Posterior vena cava (tissue), 2 donors: ENCODE results near the gene SULT1A3. TPM values are rescaled to one million over a fixed set of nuclear protein-coding genes. Genes with fewer than 3 reads are reported as not detected.
"Not testable (repeated sequence)": the region's sequence is repeated elsewhere in the genome, so short reads cannot be mapped to it uniquely, and the experiment has no call there.

ENCODE experiments used
- DNase-seq: peaks from one replicate; pipeline ENCODE4 v3.0.0-alpha.2; 2020; ENCODE audit warnings: low spot score
- intact Hi-C, 2 donors: fragments of 100-400 bp; cut with DNase I; formaldehyde crosslinking; loops; one replicate each; pipeline versions ENCODE4 v1.14.1 to v1.14.2; 2022 to 2023
- total RNA-seq, 2 donors: library from RNA; stranded (reverse); fragmentation: NEBNext Ultra II Directional; extraction: Animal tissue kit (Norgen Biotek cat#: 25700); gene quantifications; one replicate each; pipeline ENCODE4 v1.2.1, GENCODE V29; 2021
- donor health status: DM: yes; HTN: yes; CAD: no.
- donor health status: DM: yes; HTN: yes; CAD: no.

SULT1A3 gene
- total RNA-seq, 2 donors from 2014 or later, result 10.0 to 12.9 TPM

DNA sequence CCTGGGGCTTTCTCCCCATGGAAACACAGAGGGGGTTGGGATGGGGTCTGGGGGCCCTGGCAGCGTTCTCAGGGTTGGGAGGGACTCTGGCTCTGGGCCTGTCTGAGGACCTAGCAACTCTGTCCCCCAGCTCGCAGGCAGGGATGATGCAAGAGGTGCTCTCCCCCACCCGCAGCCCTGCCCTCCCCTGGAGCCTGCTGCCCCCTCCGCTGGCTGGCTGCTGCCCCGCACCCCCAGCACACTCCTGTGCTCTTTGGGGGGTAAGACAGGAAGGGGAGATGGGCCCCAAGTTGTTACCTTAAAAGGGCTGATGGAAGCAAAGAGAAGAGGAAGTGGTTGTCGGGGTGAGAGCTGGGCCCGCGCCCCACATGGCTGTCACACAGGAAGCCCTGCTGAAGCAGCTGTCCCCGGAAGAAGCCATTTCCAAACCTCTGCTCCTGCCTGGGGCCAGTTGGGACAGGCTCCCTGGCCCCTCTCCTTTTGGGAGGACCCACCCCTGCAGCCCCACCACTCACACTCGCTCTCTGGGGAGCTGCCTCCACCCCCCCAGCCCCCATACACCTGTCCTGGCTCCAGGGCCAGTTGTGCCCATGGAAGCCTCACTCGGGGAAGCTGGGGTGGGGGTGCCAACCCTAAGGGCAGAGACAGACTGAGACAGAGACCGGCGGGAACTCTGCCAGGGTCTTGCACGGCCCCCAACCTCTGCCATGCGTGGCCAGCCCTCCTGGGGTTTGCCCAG is 13.2 kb upstream of the SULT1A3 start:
- DNase-seq, result peak; percentile 85
- intact Hi-C loops, result no loop called here

DNA sequence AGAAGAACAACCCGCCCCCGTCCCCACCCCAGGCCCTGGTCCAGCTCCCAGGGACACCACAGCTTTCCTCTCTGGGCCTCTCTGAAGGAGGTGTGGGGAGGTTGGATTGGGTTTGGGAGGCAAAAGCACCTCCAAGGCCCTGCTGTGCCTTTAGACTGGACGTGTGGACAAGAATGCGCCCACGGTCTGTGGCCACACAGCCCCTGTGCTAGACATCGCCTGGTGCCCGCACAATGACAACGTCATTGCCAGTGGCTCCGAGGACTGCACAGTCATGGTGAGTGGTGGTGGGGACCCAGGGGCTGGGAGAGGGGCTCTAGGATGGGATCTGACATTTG is 12.6 kb upstream of the SULT1A3 start:
- intact Hi-C loops, result no loop called here
- DNase-seq, result no peak

DNA sequence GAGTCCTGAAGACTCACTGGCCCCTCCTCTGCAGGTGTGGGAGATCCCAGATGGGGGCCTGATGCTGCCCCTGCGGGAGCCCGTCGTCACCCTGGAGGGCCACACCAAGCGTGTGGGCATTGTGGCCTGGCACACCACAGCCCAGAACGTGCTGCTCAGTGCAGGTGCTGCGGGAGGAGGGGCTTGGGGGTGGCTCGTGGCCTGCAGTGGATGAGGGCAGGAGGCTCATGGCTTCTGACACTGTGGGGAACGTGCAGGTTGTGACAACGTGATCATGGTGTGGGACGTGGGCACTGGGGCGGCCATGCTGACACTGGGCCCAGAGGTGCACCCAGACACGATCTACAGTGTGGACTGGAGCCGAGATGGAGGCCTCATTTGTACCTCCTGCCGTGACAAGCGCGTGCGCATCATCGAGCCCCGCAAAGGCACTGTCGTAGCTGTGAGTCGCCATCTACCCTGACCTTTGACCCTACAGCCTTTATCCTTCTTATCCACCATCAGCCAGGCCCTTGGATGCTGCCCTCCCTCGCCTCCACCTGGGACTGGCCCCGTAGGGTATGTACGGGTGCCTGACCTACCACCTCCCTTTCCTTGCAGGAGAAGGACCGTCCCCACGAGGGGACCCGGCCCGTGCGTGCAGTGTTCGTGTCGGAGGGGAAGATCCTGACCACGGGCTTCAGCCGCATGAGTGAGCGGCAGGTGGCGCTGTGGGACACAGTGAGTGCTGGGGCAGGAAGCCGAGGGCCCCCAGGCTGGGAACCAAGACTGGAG is 12.1 kb upstream of the SULT1A3 start:
- peak; percentile 93 for DNase-seq
- intact Hi-C loops, result no loop called here

DNA sequence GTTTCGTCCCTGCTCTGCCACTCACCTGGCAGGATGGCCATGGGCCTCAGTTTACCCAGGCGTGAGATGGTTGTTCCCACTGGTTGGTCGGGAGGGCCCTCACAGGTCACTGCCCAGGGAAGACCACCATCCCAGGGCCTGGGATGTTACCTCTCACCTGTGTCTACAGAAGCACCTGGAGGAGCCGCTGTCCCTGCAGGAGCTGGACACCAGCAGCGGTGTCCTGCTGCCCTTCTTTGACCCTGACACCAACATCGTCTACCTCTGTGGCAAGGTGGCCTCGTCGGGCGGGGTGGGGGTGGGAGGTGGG is 11.5 kb upstream of the SULT1A3 start:
- intact Hi-C loops, result no loop called here
- DNase-seq, result no peak

DNA sequence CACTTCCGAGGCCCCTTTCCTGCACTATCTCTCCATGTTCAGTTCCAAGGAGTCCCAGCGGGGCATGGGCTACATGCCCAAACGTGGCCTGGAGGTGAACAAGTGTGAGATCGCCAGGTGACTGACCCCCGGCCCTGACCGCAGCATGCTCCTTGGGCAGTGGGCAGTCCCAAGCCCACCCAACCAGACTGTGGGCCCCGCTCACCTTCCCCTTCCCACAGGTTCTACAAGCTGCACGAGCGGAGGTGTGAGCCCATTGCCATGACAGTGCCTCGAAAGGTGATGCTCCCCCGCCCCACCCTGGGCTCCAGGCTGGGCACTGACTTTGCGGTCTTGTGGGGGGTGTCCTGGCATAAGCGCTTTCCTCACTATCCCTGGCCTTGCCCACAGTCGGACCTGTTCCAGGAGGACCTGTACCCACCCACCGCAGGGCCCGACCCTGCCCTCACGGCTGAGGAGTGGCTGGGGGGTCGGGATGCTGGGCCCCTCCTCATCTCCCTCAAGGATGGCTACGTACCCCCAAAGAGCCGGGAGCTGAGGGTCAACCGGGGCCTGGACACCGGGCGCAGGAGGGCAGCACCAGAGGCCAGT is 11.0 kb upstream of the SULT1A3 start:
- intact Hi-C loops, result no loop called here
- peak; percentile 77 for DNase-seq

DNA sequence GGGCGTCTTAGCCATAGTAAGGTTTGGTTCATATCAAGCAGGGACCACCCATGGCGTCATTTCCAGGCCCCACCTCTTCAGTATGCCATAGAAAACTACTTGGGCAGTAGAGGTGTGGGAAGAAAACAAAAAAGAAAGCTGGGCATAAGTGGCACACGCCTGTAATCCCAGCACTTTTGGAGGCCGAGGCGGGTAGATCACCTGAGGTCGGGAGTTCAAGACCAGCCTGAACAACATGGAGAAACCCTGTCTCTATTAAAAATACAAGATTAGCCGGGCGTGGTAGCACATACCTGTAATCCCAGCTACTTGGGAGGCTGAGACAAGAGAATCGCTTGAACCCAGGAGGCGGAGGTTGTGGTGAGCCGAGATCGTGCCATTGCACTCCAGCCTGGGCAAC is 7.9 kb upstream of the SULT1A3 start:
- intact Hi-C loops, result not testable (repeated sequence)
- peak; percentile 17 for DNase-seq

DNA sequence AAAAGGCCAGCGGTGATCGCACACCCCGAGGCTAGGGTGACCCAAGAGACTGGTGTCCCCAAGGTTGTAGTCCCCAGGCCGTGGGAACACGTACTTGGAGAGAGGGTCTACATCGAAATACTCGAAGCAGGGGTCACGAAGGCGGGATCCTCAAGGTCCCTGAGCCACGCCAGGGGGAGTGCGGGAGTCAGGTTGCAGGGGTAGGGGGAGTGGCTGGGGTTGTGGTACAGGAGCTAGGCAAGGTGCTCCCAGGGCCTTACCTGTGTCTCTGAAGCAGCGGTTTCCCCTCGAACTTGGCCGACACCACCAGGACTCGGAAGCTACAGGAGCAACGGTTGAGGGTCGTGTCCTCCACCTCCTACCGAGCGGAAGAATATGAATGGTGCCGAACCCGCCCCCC is 6.0 kb upstream of the SULT1A3 start:
- intact Hi-C loops, DNase-seq: not testable (repeated sequence)

DNA sequence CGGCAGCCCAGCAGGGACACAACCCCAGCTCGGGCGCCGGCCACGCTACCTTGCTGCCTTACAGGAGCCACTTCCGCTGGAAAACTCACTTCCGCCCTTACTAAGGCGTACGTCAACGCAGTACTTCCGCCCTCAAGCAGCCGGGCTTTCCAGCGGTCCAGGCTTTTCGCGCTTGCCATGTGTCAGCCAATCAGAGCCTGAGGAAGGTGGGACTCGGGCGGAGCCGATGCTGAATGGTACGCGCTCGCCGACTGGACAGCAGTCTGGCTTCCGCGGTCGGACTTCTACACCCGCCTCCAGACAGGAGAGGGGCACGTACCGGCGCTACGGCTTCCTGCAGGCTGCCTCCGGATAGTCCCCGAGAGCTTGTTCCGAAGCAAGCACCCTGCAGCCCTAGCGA is 5.4 kb upstream of the SULT1A3 start, which contains the start of the genes BOLA2B and SLX1A:
TSS of gene BOLA2B (minus strand) at position 52 of the 400 bp plus-strand sequence. CDS start 71 bp downstream, outside the sequence.
TSS of gene SLX1A (plus strand) at position 261 of the 400 bp plus-strand sequence. CDS start 210 bp downstream, outside the sequence.
- intact Hi-C loops, DNase-seq: not testable (repeated sequence)

DNA sequence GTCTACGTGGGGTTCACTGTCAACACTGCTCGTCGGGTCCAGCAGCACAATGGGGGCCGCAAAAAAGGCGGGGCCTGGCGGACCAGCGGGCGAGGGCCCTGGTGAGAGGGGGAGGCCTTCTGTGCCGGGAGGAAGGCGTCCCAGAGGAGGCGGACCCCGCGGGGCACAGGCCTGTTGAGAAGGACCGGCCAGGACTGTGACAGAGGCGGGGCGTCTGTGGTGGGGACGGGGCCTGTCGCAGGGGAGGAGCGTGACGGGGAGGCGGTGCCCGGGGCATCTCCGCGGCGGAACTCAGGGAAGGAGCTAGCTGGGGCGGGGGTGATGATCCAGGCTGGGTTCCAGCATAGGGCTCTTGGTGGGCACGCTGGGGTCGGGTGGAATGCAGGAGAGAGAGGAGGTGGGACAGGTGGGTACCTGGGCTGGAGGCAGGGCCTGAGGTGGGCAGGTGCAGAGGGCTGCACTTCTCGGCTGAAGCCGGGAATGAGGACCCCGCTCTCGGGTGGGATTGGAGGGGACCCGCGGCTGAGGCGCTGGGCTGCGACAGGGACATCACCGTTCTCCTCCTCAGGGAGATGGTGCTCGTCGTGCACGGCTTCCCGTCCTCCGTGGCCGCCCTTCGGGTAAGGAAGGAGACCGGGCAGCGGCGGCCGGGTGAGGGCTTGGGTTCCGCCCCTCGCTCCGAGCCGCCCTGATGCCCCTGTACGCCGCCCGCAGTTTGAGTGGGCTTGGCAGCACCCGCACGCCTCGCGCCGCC is 4.7 kb upstream of the SULT1A3 start:
- intact Hi-C loops, result not testable (repeated sequence)
- peak; percentile 81 for DNase-seq

DNA sequence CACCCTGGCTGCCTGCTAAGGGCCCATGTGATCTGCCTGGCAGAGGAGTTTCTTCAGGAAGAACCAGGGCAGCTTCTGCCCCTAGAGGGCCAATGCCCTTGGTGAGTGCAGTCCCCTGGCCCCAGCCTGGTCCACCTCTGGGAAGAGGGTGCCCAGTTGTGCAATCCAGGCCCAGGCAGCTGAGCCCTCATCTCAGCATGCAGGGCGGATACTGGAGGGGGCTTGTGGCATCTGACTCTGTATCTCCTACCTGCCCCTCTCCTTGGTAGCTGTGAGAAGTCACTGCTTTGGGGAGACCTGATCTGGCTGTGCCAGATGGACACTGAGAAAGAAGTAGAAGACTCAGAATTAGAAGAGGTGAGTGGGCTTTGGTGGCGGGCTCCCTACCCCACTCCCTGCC is 2.1 kb upstream of the SULT1A3 start:
- intact Hi-C loops, result not testable (repeated sequence)
- DNase-seq, result peak; percentile 10

DNA sequence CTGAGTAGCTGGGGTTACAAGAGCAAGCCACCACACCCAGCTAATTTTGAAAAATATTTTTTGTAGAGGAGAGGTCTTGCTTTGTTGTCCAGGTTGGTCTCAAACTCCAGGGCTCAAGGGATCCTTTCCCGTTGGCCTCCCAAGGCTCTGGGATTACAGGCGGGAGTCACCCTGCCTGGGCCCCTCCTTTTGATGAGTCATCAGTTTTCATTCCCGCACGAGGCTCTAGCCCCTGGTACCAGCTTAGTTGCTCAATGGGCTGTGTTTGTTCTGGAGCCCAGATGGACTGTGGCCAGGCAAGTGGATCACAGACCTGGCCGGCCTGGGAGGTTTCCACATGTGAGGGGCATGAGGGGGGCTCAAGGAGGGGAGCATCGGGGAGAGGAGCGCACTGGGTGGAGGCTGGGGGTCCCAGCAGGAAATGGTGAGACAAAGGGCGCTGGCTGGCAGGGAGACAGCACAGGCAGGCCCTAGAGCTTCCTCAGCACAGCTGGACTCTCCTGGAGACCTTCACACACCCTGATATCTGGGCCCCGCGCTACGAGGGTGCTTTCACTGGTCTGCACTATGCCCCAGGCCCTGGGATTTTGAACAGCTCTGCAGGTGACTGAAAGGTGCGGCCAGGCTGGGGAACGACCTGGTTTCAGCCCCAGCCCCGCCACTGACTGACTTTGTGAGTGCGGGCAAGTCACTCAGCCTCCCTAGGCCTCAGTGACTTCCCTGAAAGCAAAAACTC is 721 bp downstream of the SULT1A3 start:
- DNase-seq, intact Hi-C loops: not testable (repeated sequence)

DNA sequence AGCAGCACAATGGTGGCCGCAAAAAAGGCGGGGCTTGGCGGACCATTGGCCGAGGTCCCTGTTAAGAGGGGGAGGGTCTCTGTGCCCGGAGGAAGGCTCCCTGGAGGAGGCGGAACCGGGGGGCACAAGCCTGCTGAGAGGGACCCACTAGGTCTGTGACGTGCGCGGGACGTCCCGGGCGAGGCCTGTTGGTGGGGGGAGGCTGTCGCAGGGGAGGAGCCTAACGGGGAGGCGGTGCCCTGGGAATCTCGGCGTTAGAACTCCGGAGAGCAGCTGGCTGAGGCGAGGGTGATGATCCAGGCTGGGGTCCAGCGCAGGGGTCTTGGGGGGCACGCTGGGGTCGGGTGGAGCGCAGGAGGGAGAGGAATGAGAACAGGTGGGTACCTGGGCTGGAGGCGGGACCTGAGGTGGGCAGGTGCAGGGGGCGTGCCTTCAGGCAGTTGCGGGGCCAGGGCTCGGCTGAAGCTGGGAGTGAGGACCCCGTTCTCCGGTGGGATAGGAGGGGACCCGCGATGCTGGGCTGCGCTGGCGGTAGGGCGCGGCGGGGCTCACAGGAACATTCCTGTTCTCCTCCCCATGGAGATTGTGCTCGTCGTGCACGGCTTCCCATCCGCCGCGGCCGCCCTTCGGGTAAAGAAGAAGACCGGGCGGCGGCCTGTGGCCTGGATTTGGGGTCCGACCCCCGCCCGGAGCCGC is 6.6 kb downstream of the SULT1A3 start:
- peak; percentile 78 for DNase-seq
- intact Hi-C loops, result not testable (repeated sequence)

DNA sequence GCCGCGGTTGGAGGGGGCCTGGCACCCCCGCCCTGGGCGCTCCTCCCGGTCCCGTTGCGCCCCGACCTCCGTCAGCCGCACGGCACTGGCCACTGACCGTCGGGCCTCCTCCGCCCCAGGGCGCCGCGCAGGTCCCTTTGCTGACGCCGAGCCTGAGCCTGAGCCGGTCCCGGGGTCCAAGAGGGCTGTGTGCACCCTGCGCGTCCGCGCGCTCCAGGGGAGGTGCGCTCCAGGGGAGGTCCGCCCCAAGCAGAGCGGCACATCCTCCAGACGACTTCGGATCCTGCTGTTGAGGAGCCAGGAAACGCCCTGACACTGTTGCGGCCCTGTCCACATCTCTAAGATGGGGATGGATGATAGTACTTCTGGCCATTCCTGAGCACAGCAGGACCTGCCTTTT is 7.2 kb downstream of the SULT1A3 start:
- DNase-seq, intact Hi-C loops: not testable (repeated sequence)

DNA sequence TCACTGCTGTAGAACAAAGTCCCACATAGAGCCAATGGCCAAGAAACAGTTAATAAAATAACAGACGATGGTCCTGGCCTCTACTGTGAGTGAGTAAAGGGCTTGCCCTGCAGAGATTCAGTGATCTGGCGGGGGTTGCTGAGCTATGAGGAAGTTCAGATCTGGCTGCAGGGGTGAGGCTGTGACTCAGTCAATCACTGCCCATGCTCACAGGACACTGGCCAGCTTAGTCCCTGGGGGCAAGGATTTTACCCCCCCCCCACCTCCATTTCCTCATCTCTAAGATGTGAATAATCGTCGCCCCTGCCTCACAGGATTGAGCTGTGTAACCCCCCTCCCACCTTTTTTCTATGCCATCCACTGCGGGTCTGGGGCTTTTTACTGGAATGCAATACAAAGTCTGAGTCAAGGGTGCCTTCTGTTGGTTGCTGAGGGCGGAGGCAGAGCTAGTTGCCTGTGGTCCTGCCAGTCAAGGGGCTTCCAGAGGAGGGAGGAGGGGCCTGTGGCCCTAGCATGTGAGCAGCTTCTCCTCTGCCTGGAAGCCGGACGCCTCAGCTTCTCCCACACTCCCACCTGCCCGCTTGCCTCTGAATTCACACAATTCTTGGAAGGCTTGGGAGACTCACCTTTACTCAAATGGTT is 8.1 kb downstream of the SULT1A3 start:
- DNase-seq, result peak; percentile 43
- intact Hi-C loops, result not testable (repeated sequence)

DNA sequence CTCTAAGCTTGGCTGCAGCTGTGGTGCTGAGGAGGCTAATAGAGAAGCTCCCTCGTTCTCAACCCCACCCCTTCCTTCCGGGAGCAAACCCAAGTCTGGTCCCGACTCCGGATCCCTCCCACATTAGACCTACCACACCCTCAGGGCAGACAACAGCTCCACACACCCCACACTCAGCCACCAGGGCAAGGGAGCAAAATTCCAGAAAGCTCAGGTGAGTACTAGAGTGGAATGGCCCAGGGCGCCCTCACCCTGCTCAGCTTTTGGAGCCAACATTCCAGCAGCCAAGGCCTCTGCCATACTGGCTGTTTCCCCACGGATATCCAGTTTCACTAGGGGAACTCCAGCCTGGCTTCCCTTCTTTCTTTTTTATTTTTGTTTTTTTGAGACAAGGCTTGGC is 10.0 kb downstream of the SULT1A3 start:
- intact Hi-C loops, DNase-seq: not testable (repeated sequence)

DNA sequence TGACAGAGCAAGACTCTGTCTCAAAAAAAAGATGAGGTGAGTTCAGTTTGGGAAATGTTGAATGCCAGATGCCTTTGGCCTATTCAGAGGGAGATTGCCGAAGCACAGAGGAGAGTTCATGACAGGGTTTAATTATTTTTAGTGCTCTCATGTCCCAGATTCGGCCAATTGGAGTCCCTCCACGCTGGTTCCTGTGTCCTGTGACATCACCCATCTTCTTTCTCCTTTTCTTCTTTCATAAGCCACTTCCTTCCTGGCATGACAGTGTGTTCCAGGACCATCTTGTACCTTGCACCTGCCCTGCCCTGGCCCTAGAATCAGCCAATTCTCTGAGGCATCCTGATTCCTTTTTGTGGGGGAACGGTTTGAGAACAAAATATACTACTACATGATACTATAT is 12.4 kb downstream of the SULT1A3 start:
- intact Hi-C loops, DNase-seq: not testable (repeated sequence)

DNA sequence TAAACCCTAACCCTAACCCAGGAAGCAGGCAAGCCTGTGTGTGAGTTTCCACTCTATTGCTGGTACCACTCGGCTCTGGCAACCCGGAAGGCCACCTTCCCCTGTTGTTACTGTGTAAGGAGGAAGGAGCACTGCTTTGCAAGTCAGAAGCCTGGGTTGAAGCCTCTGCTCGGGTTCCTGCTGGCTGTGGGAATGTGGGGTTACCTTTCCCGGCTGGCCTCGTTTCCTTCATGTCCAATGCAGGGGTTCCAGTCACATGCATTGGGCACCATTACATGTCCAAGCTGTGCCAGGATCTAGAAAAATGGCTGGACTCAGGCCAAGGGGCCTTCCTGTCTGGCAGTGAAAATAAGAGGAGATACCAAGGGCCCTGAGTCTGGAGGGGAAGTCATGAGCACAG is 18.0 kb downstream of the SULT1A3 start:
- DNase-seq, result peak; percentile 42
- intact Hi-C loops, result not testable (repeated sequence)

DNA sequence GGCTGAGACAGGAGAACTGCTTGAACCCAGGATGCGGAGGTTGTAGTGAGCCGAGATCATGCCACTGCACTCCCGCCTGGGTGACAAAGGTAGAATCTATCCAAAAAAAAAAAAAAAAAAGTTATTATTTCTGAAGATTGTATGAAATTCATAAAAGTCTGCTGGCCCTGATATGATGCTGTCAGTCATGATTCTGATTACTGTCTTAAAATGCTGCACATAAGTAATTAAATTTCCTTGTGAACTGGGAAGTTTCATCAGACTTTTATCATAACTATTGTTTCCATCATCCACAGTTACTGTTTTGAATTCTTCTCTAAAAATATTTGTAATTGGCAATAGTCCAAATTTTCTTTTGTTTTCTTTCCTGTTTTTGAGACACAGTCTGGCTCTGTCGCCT is 49.3 kb downstream of the SULT1A3 start, which contains the start of gene NPIPB13:
TSS of gene NPIPB13 (minus strand) at position 101 of the 400 bp plus-strand sequence. CDS start 2,906 bp downstream, outside the sequence.
- DNase-seq, intact Hi-C loops: not testable (repeated sequence)
